ENCODE results near the gene MAML2. TPM values are rescaled to one million over a fixed set of nuclear protein-coding genes. Genes with fewer than 3 reads are reported as not detected.

MAML2 gene
- total RNA-seq, 1 donor from 2014 or later: 18.0 TPM

DNA sequence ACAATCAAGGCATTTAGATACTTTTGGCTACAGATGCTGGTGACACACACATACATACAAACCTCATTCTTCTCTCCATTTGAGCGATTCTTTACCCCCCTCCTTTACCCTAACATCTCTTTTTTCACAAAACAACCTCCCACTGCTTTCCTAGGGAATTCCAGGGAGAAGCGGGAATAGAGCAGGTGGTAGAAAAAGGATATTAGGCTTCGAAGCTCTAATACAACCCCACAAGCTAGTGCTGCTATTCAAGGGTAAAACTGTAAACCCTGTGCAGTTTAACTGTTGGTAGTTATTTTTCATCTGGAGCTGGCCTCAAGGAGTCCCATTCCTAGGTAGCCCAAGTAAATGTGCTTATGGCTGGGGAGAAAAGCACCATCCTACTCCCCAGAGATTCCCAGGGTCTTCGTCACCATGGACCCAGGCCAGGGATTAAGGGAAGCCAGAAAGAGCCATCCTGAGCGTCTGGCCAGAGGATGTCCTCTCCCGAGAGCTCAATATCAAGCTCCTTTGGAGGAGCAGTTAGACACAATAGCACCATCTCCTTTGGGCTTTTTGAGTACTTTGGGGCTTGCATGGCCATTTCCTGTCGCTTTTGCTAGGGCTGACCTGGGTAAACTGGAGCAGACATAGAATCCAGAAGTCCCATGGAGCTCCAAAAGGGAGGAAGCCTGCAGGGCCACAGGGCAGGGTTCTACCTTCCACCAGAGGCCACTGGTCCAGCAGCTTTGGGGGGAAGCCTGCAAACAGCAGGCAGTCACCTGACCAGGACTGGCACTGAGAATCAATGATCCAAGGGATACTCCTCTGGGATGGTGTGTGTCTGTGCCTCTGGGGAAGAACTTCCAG lies 3.1 kb downstream of the MAML2 start:
- DNase-seq (ENCODE audit: low read depth): peak; percentile 27

- DNase-seq (ENCODE audit: low read depth): peak; percentile 81
Measured at GRCh38 chr11:96338910-96339705, 3.9 kb downstream of the MAML2 start.

GRCh38 chr11:96337541-96338431 lies 5.2 kb downstream of the MAML2 start:
- DNase-seq (ENCODE audit: low read depth): peak; percentile 49

DNA sequence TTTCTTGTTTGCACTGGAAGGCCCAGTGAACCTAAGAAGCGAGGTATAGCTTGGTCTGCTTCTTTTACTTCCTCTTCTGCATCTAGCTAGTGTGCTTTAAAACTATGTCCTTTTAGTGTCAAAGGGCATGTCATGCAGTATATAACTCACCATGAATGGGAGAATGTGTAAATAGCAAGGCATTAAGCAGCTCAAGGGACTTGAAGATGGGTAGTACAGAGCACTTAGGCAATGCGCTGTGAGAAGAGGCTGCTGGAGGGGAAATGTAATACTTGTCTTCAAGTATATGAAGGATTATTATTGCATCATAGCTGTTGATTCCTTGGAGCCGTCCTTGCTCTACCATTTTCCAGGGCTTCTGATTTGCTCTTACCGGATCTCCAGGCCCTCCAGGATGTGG lies 7.6 kb downstream of the MAML2 start:
- no peak for DNase-seq (ENCODE audit: low read depth)

GRCh38 chr11:96334219-96334618 lies 8.8 kb downstream of the MAML2 start:
- no peak for DNase-seq (ENCODE audit: low read depth)

DNA sequence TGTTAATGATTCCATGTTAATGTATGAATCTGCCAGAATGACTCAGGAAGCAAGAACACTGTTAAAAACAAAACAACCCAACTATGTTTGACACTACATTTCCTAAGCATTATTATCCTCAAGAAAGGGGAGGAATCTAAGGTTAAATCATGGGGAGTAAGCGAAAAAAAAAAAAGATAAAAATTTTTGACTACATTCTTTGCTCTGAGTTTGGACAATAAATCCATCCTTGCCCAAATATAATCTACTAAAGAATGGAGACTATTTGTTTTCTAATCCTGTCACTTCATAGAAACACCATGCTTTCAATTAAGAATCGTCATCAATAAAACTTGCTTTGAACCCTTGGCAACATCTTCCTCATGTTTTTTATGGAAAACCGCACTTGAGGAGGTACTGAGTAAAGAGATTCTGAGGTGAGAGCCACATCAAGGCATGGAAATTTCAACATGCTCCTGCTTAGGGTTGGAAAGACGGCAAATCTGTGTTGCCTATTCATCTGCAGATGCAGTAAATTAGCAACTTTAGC lies 9.7 kb downstream of the MAML2 start:
- peak; percentile 57 for DNase-seq (ENCODE audit: low read depth)

- peak; percentile 50 for DNase-seq (ENCODE audit: low read depth)
Measured at GRCh38 chr11:96332126-96332771, 10.7 kb downstream of the MAML2 start.

DNA sequence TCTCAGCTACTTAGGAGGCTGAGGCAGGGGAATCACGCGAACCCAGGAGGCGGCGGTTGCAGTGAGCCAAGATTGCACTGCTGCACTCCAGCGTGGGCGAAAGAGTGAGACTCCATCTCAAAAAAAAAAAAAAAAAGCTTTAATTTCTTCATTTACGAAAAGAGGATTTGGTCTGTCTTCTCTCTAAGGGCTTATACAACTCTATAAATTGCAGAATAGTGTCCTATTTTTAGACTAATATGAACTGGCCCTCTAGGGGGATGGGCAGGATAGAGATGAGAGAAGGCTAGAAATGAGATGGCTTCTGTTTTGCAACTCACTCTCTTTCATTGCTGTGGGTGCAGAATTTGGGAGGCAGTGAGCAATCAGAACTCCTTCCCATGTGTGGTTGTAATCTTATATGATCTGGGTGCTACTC lies 11.3 kb downstream of the MAML2 start:
- no peak for DNase-seq (ENCODE audit: low read depth)

- DNase-seq (ENCODE audit: low read depth): no peak
Measured at GRCh38 chr11:96330511-96330859, 12.5 kb downstream of the MAML2 start.

GRCh38 chr11:96329855-96330510 lies 13.0 kb downstream of the MAML2 start:
- no peak for DNase-seq (ENCODE audit: low read depth)

- peak; percentile 60 for DNase-seq (ENCODE audit: low read depth)
Measured at GRCh38 chr11:96329419-96329818, 13.6 kb downstream of the MAML2 start.

DNA sequence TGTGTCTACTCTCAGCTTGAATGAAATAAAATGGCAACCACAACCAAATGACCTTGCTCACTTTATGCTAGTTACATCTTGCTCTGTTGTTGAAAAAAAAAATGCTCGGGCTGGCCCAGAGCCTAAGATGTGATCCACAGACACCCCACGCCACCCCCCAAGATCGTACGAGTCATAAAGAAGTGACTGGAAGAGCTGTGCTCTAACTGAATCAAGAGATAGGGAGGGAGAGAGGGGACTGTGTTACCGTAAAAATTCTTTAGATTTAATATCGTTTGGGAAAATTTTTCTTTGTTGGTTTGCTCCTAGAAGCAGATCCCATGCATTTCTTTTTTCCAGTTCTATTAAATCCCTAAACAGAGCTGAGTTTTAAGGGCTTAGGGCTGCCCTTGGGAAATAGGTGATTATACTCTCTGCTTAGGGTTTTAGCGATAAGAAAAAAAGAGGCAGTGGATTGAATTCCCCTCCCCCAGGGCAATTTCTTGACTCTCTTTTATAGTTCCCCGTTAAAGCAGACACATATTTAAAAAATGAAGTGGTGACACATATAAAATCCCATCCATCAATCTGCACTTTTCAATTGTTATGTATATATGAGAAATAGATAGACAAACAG lies 14.5 kb downstream of the MAML2 start:
- no peak for DNase-seq (ENCODE audit: low read depth)

- DNase-seq (ENCODE audit: low read depth): peak; percentile 36
Measured at GRCh38 chr11:96326959-96327358, 16.0 kb downstream of the MAML2 start.

DNA sequence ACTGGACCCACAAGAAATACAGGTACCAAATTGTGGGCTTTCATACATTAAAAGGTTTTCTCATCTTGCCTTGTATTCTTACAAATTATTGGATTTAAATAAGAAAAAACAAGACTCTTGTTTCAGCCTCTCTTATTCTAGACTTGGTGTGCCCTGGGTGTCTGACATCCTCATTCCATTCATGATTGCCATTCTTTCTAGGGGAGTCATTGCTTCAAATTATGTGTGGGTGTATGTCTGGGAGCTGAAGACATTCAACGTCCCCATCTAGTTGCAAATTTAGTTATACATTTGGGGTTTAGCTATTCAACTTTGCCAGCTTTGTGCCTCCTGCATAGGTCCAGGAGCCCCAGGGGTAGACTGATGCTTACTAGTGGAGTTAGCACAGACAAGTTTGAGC lies 18.1 kb downstream of the MAML2 start:
- DNase-seq (ENCODE audit: low read depth): peak; percentile 97

- no peak for DNase-seq (ENCODE audit: low read depth)
Measured at GRCh38 chr11:96323642-96323985, 19.4 kb downstream of the MAML2 start.

- DNase-seq (ENCODE audit: low read depth): no peak
Measured at GRCh38 chr11:96322775-96323641, 20.0 kb downstream of the MAML2 start.

GRCh38 chr11:96321091-96321490 lies 21.9 kb downstream of the MAML2 start:
- DNase-seq (ENCODE audit: low read depth): no peak

DNA sequence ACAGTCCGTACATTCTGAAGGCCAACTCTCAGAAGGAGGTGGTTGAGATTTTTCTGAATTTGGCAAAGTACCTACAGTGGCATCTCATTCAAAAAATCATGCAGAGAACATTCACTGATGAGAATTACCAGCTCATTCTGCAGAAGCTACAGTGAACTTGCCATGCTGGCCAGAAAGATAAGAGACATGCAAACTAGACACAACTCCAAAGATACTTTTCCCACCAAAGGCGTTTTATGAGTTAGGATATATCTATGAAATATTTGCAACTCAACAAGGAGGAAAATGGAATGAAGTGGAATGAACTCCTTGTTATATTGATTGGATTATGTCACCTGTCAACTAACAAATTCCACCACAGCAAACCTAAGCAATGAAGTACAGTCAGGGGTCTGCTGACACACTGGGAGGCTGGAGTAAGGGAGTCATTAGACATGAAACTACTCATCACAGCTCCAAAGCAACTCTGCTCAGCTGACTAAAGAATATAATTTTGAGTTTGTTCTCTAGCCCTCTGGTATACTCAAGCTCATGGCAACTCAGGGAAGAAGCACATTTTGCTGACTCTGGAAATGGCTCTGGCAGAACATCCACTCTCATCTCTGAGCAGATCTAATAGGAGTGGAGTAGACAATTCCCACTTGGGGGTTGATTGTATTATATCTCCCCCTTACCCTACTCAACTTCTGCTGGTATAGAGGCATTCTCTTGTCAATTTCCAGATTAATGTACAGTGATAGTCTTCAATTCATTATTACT lies 22.9 kb downstream of the MAML2 start:
- DNase-seq (ENCODE audit: low read depth): no peak

GRCh38 chr11:96318850-96319249 lies 24.1 kb downstream of the MAML2 start:
- no peak for DNase-seq (ENCODE audit: low read depth)
